Esophagus muscularis mucosa (tissue), 4 donors: ENCODE data around the gene CXCR4. TPM values are rescaled to one million over a fixed set of nuclear protein-coding genes. Genes with fewer than 3 reads are reported as not detected.

Source experiments
- DNase-seq: peaks from one replicate; pipeline ENCODE4 v3.0.0-alpha.2; 2017; ENCODE audit errors: extremely low spot score
- H3K27ac ChIP-seq, 4 donors: fragments of 200-600 bp; sonication (generic); replicated peaks in 1 of 4; 1 replicate in 3 of 4; 2 replicates in 1 of 4; pipeline ENCODE4 v1.5.1; 2016 to 2019; ENCODE audit warnings: mild to moderate bottlenecking in 1 of 4
- H3K27me3 ChIP-seq, 4 donors: fragments of 200-600 bp; sonication (generic); one replicate each; pipeline versions ENCODE4 v1.5.1 to v1.6.0; 2016 to 2019
- H3K36me3 ChIP-seq, 4 donors: fragments of 200-600 bp; sonication (generic); one replicate each; pipeline ENCODE4 v1.5.1; 2016 to 2019
- H3K4me1 ChIP-seq, 4 donors: fragments of 200-600 bp; sonication (generic); one replicate each; pipeline ENCODE4 v1.5.1; 2016 to 2019
- H3K4me3 ChIP-seq, 4 donors: fragments of 200-600 bp; sonication (generic); 1 replicate in 2 of 4; 2 replicates in 2 of 4; pipeline ENCODE4 v1.5.1; 2016 to 2019; ENCODE audit warnings: mild to moderate bottlenecking in 4 of 4, moderate library complexity in 1 of 4
- H3K9me3 ChIP-seq, 4 donors: fragments of 200-600 bp; sonication (generic); 1 replicate in 3 of 4; 2 replicates in 1 of 4; pipeline ENCODE4 v1.5.1; 2016 to 2019
- EP300 ChIP-seq: sonication (generic); formaldehyde crosslinking; IDR thresholded peaks from one replicate; pipeline ENCODE4 v1.6.1; 2017; ENCODE audit warnings: antibody characterized with exemption
- POLR2A ChIP-seq: fragments of 450-650 bp; IDR thresholded peaks from one replicate; pipeline ENCODE4 v1.6.1; 2017; ENCODE audit warnings: antibody characterized with exemption, moderate library complexity, mild to moderate bottlenecking, low read depth
- POLR2AphosphoS5 ChIP-seq, 2 donors: sonication (generic); formaldehyde crosslinking; IDR thresholded peaks; one replicate each; pipeline ENCODE4 v1.6.1; 2017; ENCODE audit warnings: antibody characterized with exemption in 2 of 2
- WGBS: methylation state at CpG from one replicate; pipeline ENCODE4 v1.1.5; 2018; 5-methylcytosine and 5-hydroxymethylcytosine counted together
- intact Hi-C: fragments of 100-400 bp; cut with DNase I; formaldehyde crosslinking; loops from one replicate; pipeline ENCODE4 v1.15.1; 2023
- total RNA-seq, 4 donors: library from RNA; depleted of rRNA; stranded (reverse); fragments of >200 nt; gene quantifications; one replicate each; pipeline versions ENCODE4 v1.1.0 to v1.2.1, GENCODE V29; 2016
- TF ChIP-seq, protein P1 (sequence below), 3 experiments: fragments of 200-600 bp in 2 of 3; fragments of 450-650 bp in 1 of 3; sonication (generic) in 2 of 3; IDR thresholded peaks; one replicate each; pipeline ENCODE4 v1.5.1; 2017 to 2019; ENCODE audit warnings: antibody characterized with exemption in 3 of 3, mild to moderate bottlenecking in 2 of 3, moderate library complexity in 1 of 3

The CXCR4 gene
- total RNA-seq, 4 donors from 2014 or later = 4.2 to 11.8 (median 5.6) TPM

DNA sequence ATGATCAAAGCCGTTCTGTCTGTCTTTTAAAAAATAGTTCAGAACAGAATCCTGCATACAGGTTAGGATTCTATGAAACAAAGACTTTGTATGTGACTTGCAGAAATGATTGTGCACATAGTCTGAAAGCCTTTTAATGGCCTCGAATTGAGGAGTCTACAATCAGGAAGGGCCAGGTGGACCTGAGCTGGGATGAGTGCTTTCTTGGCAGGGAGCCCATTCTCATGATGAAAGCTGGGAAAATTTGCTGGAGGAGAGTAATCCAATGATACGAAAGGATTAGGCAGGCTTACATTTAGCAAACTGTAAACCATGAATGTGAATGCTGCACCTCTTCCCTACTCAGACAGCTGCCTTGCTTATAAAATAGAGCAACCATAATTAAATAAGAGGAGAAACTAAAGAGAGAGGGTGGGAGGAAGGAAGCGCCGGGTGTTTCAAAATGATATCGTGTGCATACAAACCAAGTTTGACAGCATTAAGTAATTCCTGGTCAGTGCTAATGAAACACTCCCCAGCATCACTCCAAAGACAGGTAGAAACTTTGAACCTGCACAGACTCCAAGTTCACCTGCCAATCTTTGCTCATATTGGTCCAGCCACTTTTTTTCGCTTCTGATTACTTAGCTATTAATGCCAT lies 23.7 kb upstream of the CXCR4 start:
- DNase-seq = no peak
- 45% methylated on average over 7 of the region's 7 CpGs for WGBS
- Histone ChIP-seq H3K9me3 (no peaks in the 10 kb centered on the region), H3K27ac (no peak overlapping the region), H3K4me1 (peaks cover 0 to 6% (median under 1%) of the 10 kb centered on the region in 4 donors), H3K36me3 (no peaks in the 10 kb centered on the region), H3K4me3 (no peak overlapping the region), H3K27me3 (no peaks in the 10 kb centered on the region)
- no peak for TF ChIP-seq POLR2AphosphoS5 (IDR thresholded peaks at IDR 0.05)
- no peak for TF ChIP-seq POLR2A
- TF ChIP-seq, protein P1, sequence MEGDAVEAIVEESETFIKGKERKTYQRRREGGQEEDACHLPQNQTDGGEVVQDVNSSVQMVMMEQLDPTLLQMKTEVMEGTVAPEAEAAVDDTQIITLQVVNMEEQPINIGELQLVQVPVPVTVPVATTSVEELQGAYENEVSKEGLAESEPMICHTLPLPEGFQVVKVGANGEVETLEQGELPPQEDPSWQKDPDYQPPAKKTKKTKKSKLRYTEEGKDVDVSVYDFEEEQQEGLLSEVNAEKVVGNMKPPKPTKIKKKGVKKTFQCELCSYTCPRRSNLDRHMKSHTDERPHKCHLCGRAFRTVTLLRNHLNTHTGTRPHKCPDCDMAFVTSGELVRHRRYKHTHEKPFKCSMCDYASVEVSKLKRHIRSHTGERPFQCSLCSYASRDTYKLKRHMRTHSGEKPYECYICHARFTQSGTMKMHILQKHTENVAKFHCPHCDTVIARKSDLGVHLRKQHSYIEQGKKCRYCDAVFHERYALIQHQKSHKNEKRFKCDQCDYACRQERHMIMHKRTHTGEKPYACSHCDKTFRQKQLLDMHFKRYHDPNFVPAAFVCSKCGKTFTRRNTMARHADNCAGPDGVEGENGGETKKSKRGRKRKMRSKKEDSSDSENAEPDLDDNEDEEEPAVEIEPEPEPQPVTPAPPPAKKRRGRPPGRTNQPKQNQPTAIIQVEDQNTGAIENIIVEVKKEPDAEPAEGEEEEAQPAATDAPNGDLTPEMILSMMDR (IDR thresholded peaks at IDR 0.05) = no peak
- TF ChIP-seq EP300 = no peak
- intact Hi-C loops = no loop called here

DNA sequence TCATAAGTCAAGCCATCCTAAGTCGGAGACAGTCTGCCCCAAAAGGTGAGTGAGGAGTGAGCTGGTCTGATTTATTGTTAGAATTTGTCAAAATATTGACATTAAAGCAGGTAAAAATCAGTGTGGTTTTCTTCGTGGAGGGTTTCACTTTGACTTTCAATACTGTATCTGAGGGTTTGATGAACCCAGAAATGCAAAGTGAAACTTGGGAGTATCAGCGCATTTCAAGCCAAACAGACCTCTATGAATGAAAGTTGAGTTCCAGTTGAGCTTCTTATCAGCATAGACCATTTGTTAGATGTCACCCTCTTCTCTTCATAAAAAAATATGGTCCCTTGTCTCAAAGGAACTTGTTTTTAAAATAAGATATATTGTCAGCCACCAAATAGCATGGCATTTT lies 21.7 kb upstream of the CXCR4 start:
- 82% methylated on average over 3 of the region's 3 CpGs for WGBS
- TF ChIP-seq POLR2A = no peak
- no peak for TF ChIP-seq EP300
- no peak for TF ChIP-seq POLR2AphosphoS5 (IDR thresholded peaks at IDR 0.05)
- TF ChIP-seq, protein P1 (IDR thresholded peaks at IDR 0.05) = no peak
- intact Hi-C loops = loop anchor here (10.0 kb wide), 1 partner anchor 235 kb away; no protein-coding TSS in a partner anchor

DNA sequence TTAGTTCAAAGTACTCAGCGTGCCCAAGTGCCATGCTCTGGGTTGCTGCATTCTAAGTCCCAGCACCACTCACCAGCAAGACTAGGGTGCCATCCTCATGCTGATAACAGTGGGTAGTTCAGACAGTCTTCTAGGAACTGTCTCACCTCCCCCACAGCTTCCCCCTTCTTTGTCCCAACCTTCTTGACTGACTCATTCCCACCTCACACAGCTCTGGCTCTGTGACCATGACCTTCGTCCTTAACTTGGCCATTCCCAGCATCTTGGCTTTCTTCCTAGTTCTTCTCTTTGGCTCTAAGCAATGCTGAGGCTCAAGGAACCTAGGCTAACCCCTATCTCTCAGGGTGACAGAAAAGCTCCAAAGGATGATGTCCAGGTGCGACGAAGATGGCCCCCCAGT lies 20.0 kb upstream of the CXCR4 start:
- no peaks in the 10 kb centered on the region for H3K36me3 ChIP-seq
- no peak overlapping the region for H3K4me3 ChIP-seq
- intact Hi-C loops = loop anchor here (10.0 kb wide), 1 partner anchor 237 kb away; no protein-coding TSS in a partner anchor
- no peaks in the 10 kb centered on the region for H3K27me3 ChIP-seq
- no peaks in the 10 kb centered on the region for H3K9me3 ChIP-seq
- WGBS = 76% methylated on average over 4 of the region's 4 CpGs
- TF ChIP-seq POLR2AphosphoS5 (IDR thresholded peaks at IDR 0.05) = no peak
- no peak overlapping the region for H3K27ac ChIP-seq
- no peak for DNase-seq
- peaks cover 0 to 15% (median 6%) of the 10 kb centered on the region in 4 donors for H3K4me1 ChIP-seq

More for the DNA sequence above, 21.7 kb upstream of the CXCR4 start:
- no peak for DNase-seq
- Histone ChIP-seq H3K4me1 (peaks cover 0 to 15% (median 6%) of the 10 kb centered on the region in 4 donors), H3K9me3 (no peaks in the 10 kb centered on the region), H3K27ac (no peak overlapping the region), H3K36me3 (no peaks in the 10 kb centered on the region), H3K4me3 (no peak overlapping the region), H3K27me3 (no peaks in the 10 kb centered on the region)

DNA sequence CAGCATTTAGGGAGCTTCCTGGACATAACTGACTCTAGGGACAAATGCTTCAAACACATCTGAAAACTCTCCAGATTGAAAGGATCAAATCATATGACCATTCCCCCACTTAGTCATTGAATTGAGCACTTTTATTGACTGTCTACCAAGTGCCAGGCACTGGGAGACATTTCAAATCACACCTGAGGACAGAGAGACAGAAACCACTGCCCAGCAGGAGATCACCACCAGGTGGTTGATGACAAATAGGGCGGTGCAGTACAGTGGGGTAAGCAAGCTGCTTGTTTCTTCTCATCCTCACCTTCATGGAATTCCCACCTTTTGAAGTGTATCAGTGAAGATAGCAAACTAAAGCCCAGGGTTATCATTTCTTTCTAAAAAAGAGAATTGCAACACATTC lies 19.0 kb upstream of the CXCR4 start:
- H3K27me3 ChIP-seq = no peaks in the 10 kb centered on the region
- no peaks in the 10 kb centered on the region for H3K9me3 ChIP-seq
- no peak overlapping the region for H3K4me3 ChIP-seq
- no peaks in the 10 kb centered on the region for H3K36me3 ChIP-seq
- intact Hi-C loops = loop anchor here (10.0 kb wide), 1 partner anchor 238 kb away; no protein-coding TSS in a partner anchor
- peaks cover 0 to 15% (median 6%) of the 10 kb centered on the region in 4 donors for H3K4me1 ChIP-seq
- WGBS = 100% methylated on average over 1 of the region's 1 CpG
- no peak for DNase-seq
- TF ChIP-seq POLR2A (no peak), POLR2AphosphoS5 (IDR thresholded peaks at IDR 0.05) (no peak), EP300 (no peak)
- TF ChIP-seq, protein P1 (IDR thresholded peaks at IDR 0.05) = no peak
- no peak overlapping the region for H3K27ac ChIP-seq

DNA sequence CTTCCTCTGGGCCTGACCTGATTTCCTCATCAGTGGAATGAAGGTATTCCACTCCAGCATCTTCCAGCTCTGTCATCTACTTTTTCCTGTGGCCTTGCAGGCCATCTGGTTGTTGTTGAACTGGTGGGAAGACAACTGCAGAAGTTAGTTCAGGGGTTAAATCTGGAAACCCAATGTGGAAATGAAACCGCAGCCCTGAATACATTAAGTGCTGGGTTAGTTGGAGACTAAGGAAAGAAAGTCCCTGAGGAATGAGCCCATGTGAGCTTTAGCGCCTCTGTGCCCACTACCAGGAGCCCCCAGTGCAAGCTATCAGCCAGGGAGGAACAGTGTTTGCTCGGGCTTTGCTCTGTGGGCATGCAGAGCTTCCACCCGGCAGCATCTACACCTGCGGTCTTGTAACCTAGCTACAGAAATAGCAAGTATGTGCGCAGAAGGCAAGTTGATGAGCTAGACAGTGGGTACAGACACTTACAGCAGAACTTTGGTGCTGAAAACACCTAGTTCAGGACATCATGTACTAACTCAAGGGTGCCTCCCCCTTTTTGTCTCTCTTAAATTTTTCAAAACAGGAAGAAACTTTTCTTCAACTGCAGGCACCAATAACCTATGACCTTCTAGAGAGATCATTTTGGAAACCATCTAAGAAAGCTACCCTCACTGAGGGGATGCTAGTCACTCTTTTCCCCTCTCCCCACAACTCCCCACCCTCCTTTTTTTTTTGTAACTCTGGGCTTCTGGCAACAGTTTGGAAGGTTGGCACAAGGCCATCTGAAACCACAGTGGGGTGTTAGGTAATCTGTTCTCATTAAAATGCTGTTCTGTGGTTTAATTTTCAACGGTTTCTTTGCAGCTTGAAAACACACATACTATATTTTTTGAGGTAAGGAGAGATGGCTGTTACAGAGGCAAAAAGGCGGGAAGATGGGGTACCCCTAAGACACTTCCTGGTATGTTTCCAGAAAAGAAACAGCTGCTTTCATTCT lies 18.3 kb upstream of the CXCR4 start:
- TF ChIP-seq, protein P1 (IDR thresholded peaks at IDR 0.05) = no peak
- TF ChIP-seq POLR2AphosphoS5 (IDR thresholded peaks at IDR 0.05) = peak; percentile 29 to 39
- TF ChIP-seq EP300 = peak; percentile 54
- Histone ChIP-seq H3K27me3 (no peaks in the 10 kb centered on the region), H3K4me3 (no peak overlapping the region), H3K4me1 (peaks cover 0 to 15% (median 6%) of the 10 kb centered on the region in 4 donors), H3K9me3 (no peaks in the 10 kb centered on the region), H3K27ac (peak overlapping the region in 1 of 4 donors; percentile 26), H3K36me3 (no peaks in the 10 kb centered on the region)
- 75% methylated on average over 8 of the region's 8 CpGs for WGBS
- intact Hi-C loops = loop anchor here (10.0 kb wide), 1 partner anchor 239 kb away; no protein-coding TSS in a partner anchor
- DNase-seq = no peak
